Trophoblast cell (in vitro differentiated cells and primary cell): ENCODE measurements around the gene DUT.

Source experiments
- DNase-seq, 2 donors: peaks; one replicate each; pipeline ENCODE4 v3.0.0-alpha.2; 2016
- H2AFZ ChIP-seq: 2 replicates; pipeline ENCODE4 v1.6.1; 2013; ENCODE audit warnings: low read length, moderate library complexity, mild to moderate bottlenecking; ENCODE audit not compliant: insufficient read depth, poor library complexity
- H2AK5ac ChIP-seq: 2 replicates; pipeline ENCODE4 v1.6.1; 2013; ENCODE audit warnings: mild to moderate bottlenecking, low read length
- H2BK120ac ChIP-seq: 2 replicates; pipeline ENCODE4 v1.6.1; 2013; ENCODE audit warnings: low read length, mild to moderate bottlenecking, moderate library complexity; ENCODE audit not compliant: insufficient read depth, poor library complexity
- H2BK12ac ChIP-seq: 2 replicates; pipeline ENCODE4 v1.6.1; 2013; ENCODE audit warnings: mild to moderate bottlenecking, low read length, moderate library complexity
- H2BK5ac ChIP-seq: 2 replicates; pipeline ENCODE4 v1.6.1; 2013; ENCODE audit warnings: low read length, low read depth, moderate library complexity, mild to moderate bottlenecking; ENCODE audit not compliant: poor library complexity
- H3K14ac ChIP-seq: 2 replicates; pipeline ENCODE4 v1.6.1; 2013; ENCODE audit warnings: mild to moderate bottlenecking, low read length
- H3K18ac ChIP-seq: 2 replicates; pipeline ENCODE4 v1.6.1; 2013; ENCODE audit warnings: mild to moderate bottlenecking, low read length
- H3K23ac ChIP-seq: 2 replicates; pipeline ENCODE4 v1.6.1; 2013; ENCODE audit warnings: low read length
- H3K27ac ChIP-seq: 2 replicates; pipeline ENCODE4 v1.5.1; 2013; ENCODE audit warnings: low read depth, mild to moderate bottlenecking, inconsistent platforms, low read length, moderate library complexity
- H3K27me3 ChIP-seq: 2 replicates; pipeline ENCODE4 v1.6.1; 2013; ENCODE audit warnings: inconsistent platforms, mild to moderate bottlenecking, low read length, moderate library complexity; ENCODE audit not compliant: insufficient read depth
- H3K36me3 ChIP-seq, 2 experiments: 1 replicate in 1 of 2; 2 replicates in 1 of 2; pipeline ENCODE4 v1.6.1; 2013; ENCODE audit warnings: low read length in 2 of 2, mild to moderate bottlenecking in 2 of 2, moderate library complexity in 1 of 2; ENCODE audit not compliant: insufficient read depth in 2 of 2, control insufficient read depth in 1 of 2
- H3K4ac ChIP-seq: 2 replicates; pipeline ENCODE4 v1.6.1; 2013; ENCODE audit warnings: low read depth, mild to moderate bottlenecking, low read length, moderate library complexity
- H3K4me1 ChIP-seq, 2 experiments: 1 replicate in 1 of 2; 2 replicates in 1 of 2; pipeline ENCODE4 v1.6.1; 2013; ENCODE audit warnings: low read length in 2 of 2, mild to moderate bottlenecking in 2 of 2, moderate library complexity in 1 of 2; ENCODE audit not compliant: insufficient read depth in 2 of 2, control insufficient read depth in 1 of 2
- H3K4me2 ChIP-seq: 2 replicates; pipeline ENCODE4 v1.6.1; 2013; ENCODE audit warnings: inconsistent platforms, mild to moderate bottlenecking, low read length, moderate library complexity
- H3K4me3 ChIP-seq: 2 replicates; pipeline ENCODE4 v1.5.1; 2013; ENCODE audit warnings: mild to moderate bottlenecking, low read depth, low read length, inconsistent platforms
- H3K79me1 ChIP-seq: one replicate; pipeline ENCODE4 v1.6.1; 2013; ENCODE audit warnings: low read length
- H3K79me2 ChIP-seq: 2 replicates; pipeline ENCODE4 v1.6.1; 2013; ENCODE audit warnings: low read length, mild to moderate bottlenecking; ENCODE audit not compliant: control insufficient read depth, insufficient read depth, poor library complexity
- H3K9ac ChIP-seq: 2 replicates; pipeline ENCODE4 v1.6.1; 2013; ENCODE audit warnings: mild to moderate bottlenecking, low read length
- H3K9me3 ChIP-seq: 2 replicates; pipeline ENCODE4 v1.6.1; 2013; ENCODE audit warnings: low read depth, mild to moderate bottlenecking, control low read depth, inconsistent platforms, low read length; ENCODE audit not compliant: insufficient read depth
- H4K12ac ChIP-seq: 2 replicates; pipeline ENCODE4 v1.6.1; 2013; ENCODE audit warnings: low read depth, mild to moderate bottlenecking, low read length, moderate library complexity
- H4K8ac ChIP-seq: 2 replicates; pipeline ENCODE4 v1.6.1; 2013; ENCODE audit warnings: low read depth, mild to moderate bottlenecking, low read length, moderate library complexity
- H4K91ac ChIP-seq: one replicate; pipeline ENCODE4 v1.6.1; 2013; ENCODE audit warnings: low read depth, mild to moderate bottlenecking, low read length, moderate library complexity
- WGBS: extraction: QIAGEN DNeasy Blood & Tissue Kit; methylation state at CpG from one replicate; pipeline ENCODE4 v1.1.7; 2013; ENCODE audit warnings: missing lambda C conversion rate; ENCODE audit not compliant: insufficient read length, insufficient coverage; ENCODE audit errors: extremely low coverage; 5-methylcytosine and 5-hydroxymethylcytosine counted together

The DUT gene

DNA sequence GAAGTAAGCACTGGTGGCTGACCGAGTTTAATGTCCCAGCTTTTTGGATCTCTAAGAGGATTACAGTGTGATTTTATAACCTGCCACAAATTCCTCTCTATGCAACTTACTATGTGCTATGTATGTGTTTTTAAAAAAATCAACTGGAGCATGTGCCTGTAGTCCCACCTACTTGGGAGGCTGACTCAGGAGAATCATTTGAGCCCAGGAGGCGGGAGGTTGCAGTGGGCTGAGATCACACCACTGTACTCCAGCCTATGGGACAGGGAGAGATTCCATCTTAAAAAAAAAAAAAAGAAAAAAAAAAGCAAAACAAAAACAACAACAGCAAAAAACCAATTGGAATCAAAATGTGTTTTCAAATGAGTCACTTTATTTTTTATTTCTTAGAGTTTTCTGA lies 29.6 kb downstream of the DUT start:
- Histone ChIP-seq H3K4me3 (no peak overlapping the region), H3K18ac (no peak overlapping the region), H3K36me3 (no peaks in the 10 kb centered on the region), H3K14ac (no peak overlapping the region), H2AFZ (no peak overlapping the region), H3K4ac (no peak overlapping the region), H3K27ac (no peak overlapping the region), H4K8ac (no peak overlapping the region), H3K4me2 (no peak overlapping the region), H3K9ac (no peak overlapping the region), H2BK120ac (no peak overlapping the region), H3K4me1 (no peaks in the 10 kb centered on the region), H2BK12ac (no peak overlapping the region), H3K9me3 (no peaks in the 10 kb centered on the region), H3K27me3 (no peaks in the 10 kb centered on the region), H3K79me1 (no peaks in the 10 kb centered on the region), H2BK5ac (no peak overlapping the region), H4K91ac (no peak overlapping the region), H4K12ac (no peak overlapping the region), H2AK5ac (no peak overlapping the region), H3K79me2 (no peaks in the 10 kb centered on the region), H3K23ac (no peak overlapping the region)
- no peak for DNase-seq
- no CpG with 5 or more reads among the region's 2 CpGs for WGBS

DNA sequence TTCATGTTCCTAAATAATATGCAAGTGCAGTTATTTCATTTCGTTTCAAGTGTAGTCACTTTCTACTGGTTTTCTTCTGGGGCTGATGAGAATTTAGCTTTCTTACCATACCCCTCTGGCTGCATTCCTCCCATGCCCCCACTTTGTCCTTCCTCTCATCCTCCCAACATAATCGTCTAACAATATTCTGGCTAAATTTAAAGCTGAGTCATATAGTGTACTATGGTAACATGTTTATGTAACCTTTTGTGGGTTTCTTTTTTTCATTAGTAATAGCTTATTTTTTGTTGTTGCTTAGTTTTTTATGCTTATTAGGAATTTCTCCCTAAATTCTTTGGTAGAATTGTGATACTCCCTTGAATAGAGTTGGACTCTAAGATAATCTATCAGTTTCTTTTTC lies 30.5 kb downstream of the DUT start:
- no peak overlapping the region for H2BK5ac ChIP-seq

DNA sequence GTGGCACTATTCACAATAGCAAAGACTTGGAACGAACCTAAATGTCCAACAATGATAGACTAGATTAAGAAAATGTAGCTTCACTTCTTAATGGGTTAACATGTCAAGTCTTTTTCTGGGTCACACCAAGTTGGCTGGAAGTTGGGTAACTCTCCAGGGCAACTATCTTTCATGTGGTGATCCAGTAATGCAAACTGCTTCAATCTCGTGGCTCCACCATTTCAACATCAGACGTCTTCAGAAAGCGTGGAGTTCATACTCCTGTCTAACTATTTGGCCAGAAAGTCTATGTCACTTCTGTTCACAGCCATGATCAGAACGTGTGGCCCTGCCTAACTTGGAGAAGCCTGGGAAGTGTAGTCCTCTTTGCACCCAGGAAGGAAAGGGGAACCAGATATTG lies 32.2 kb downstream of the DUT start:
- no peaks in the 10 kb centered on the region for H3K4me1 ChIP-seq
- H2BK5ac ChIP-seq: no peak overlapping the region
- H3K27ac ChIP-seq: no peak overlapping the region
- H4K8ac ChIP-seq: no peak overlapping the region
- no peak overlapping the region for H3K18ac ChIP-seq
- H3K9me3 ChIP-seq: no peaks in the 10 kb centered on the region
- H3K79me2 ChIP-seq: no peaks in the 10 kb centered on the region
- no peaks in the 10 kb centered on the region for H3K27me3 ChIP-seq
- no peak overlapping the region for H2AK5ac ChIP-seq
- H3K9ac ChIP-seq: no peak overlapping the region
- no peak overlapping the region for H4K91ac ChIP-seq
- H2BK120ac ChIP-seq: no peak overlapping the region
- H3K4me3 ChIP-seq: no peak overlapping the region
- H2AFZ ChIP-seq: no peak overlapping the region
- no peak overlapping the region for H2BK12ac ChIP-seq
- H3K36me3 ChIP-seq: no peaks in the 10 kb centered on the region
- no peak overlapping the region for H3K14ac ChIP-seq
- H3K79me1 ChIP-seq: no peaks in the 10 kb centered on the region
- H3K23ac ChIP-seq: no peak overlapping the region
- no peak overlapping the region for H3K4me2 ChIP-seq
- no peak for DNase-seq
- WGBS: no CpG with 5 or more reads among the region's 5 CpGs
- H4K12ac ChIP-seq: no peak overlapping the region
- no peak overlapping the region for H3K4ac ChIP-seq

More for the DNA sequence above, 30.5 kb downstream of the DUT start:
- H2BK120ac ChIP-seq: no peak overlapping the region
- H3K9me3 ChIP-seq: no peaks in the 10 kb centered on the region
- no peak overlapping the region for H2AK5ac ChIP-seq
- no peak overlapping the region for H3K4me3 ChIP-seq
- no peaks in the 10 kb centered on the region for H3K4me1 ChIP-seq
- H3K14ac ChIP-seq: no peak overlapping the region
- no peak overlapping the region for H3K4me2 ChIP-seq
- H4K91ac ChIP-seq: no peak overlapping the region
- no peaks in the 10 kb centered on the region for H3K36me3 ChIP-seq
- no peak overlapping the region for H3K4ac ChIP-seq
- no peak overlapping the region for H3K18ac ChIP-seq
- H3K27ac ChIP-seq: no peak overlapping the region
- H2BK12ac ChIP-seq: no peak overlapping the region
- H4K12ac ChIP-seq: no peak overlapping the region
- H2AFZ ChIP-seq: no peak overlapping the region
- no peak for DNase-seq
- H3K79me2 ChIP-seq: no peaks in the 10 kb centered on the region
- H3K9ac ChIP-seq: no peak overlapping the region
- H3K79me1 ChIP-seq: no peaks in the 10 kb centered on the region
- no peaks in the 10 kb centered on the region for H3K27me3 ChIP-seq
- no peak overlapping the region for H4K8ac ChIP-seq
- WGBS: no CpG with 5 or more reads among the region's 2 CpGs
- no peak overlapping the region for H3K23ac ChIP-seq

DNA sequence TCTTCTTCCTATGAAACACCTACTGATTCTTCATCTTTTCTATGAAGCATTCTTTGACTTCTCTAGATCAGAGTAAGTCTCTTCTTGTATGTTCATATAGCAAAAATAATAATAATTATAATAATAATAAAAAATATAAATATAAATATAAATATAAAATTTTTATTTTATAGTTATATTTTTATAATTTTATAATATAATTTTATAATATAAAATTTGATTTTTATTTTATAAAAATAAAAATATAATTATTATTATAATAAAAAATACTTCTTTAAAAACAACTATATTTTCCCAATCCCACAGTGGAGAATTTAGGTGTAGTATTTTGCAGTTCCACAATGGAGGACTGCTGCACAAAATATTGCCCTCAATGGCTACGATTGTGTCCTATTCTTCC lies 34.3 kb downstream of the DUT start:
- no peak overlapping the region for H2AFZ ChIP-seq
- H3K14ac ChIP-seq: no peak overlapping the region
- no peak overlapping the region for H3K4me3 ChIP-seq
- H3K79me1 ChIP-seq: no peaks in the 10 kb centered on the region
- no peak overlapping the region for H2BK120ac ChIP-seq
- H3K9ac ChIP-seq: no peak overlapping the region
- no peak overlapping the region for H3K4ac ChIP-seq
- H3K4me1 ChIP-seq: no peaks in the 10 kb centered on the region
- no peaks in the 10 kb centered on the region for H3K36me3 ChIP-seq
- whole genome bisulfite sequencing: no CpG with 5 or more reads among the region's 1 CpG
- H2BK12ac ChIP-seq: no peak overlapping the region
- no peaks in the 10 kb centered on the region for H3K79me2 ChIP-seq
- H3K27me3 ChIP-seq: no peaks in the 10 kb centered on the region
- H3K23ac ChIP-seq: no peak overlapping the region
- no peak overlapping the region for H4K91ac ChIP-seq
- no peak overlapping the region for H3K4me2 ChIP-seq
- no peak for DNase-seq
- no peak overlapping the region for H4K12ac ChIP-seq
- no peaks in the 10 kb centered on the region for H3K9me3 ChIP-seq
- H3K18ac ChIP-seq: no peak overlapping the region
- H2AK5ac ChIP-seq: no peak overlapping the region
- H2BK5ac ChIP-seq: no peak overlapping the region
- no peak overlapping the region for H3K27ac ChIP-seq
- H4K8ac ChIP-seq: no peak overlapping the region
